Dendritic cell treated with granulocyte-macrophage colony-stimulating factor and Interleukin-4, amounts not matched to agents 40 ng/mL and 50 ng/mL, for 4 days (primary cell): Measurements from ENCODE around the gene ZP2.
"Not testable (repeated sequence)": the region's sequence is repeated elsewhere in the genome, so short reads cannot be mapped to it uniquely, and the experiment has no call there.

Experiments
- H3K27ac Mint-ChIP-seq: one replicate; pipeline ENCODE4 v1.8.0; 2022; ENCODE audit warnings: mild to moderate bottlenecking, mixed read lengths
- H3K27me3 Mint-ChIP-seq: one replicate; pipeline ENCODE4 v1.8.0; 2022; ENCODE audit warnings: mild to moderate bottlenecking, mixed read lengths
- H3K36me3 Mint-ChIP-seq: one replicate; pipeline ENCODE4 v1.8.0; 2022; ENCODE audit warnings: low read depth, mixed read lengths
- H3K4me1 Mint-ChIP-seq: one replicate; pipeline ENCODE4 v1.8.0; 2022; ENCODE audit warnings: low read depth, mixed read lengths
- H3K4me3 Mint-ChIP-seq: one replicate; pipeline ENCODE4 v1.8.0; 2022; ENCODE audit warnings: mild to moderate bottlenecking, moderate library complexity, mixed read lengths
- H3K9me3 Mint-ChIP-seq: one replicate; pipeline ENCODE4 v1.8.0; 2022; ENCODE audit warnings: mixed read lengths
- intact Hi-C: fragments of 100-400 bp; cut with micrococcal nuclease; formaldehyde crosslinking; loops from one replicate; pipeline ENCODE4 v1.15.0; 2022

Gene ZP2

GRCh38 chr16:21197621-21198020, 13.8 kb downstream of the ZP2 start:
- Mint-ChIP-seq H3K27ac (no peak overlapping the region), H3K27me3 (peaks cover 46% of the 10 kb centered on the region), H3K4me1 (peaks cover 17% of the 10 kb centered on the region), H3K4me3 (no peak overlapping the region), H3K36me3 (no peaks in the 10 kb centered on the region), H3K9me3 (no peaks in the 10 kb centered on the region)
- intact Hi-C loops: no loop called here

GRCh38 chr16:21197112-21197511, 14.3 kb downstream of the ZP2 start:
- peaks cover 47% of the 10 kb centered on the region for H3K27me3 Mint-ChIP-seq
- H3K9me3 Mint-ChIP-seq: peaks cover under 1% of the 10 kb centered on the region
- no peaks in the 10 kb centered on the region for H3K36me3 Mint-ChIP-seq
- peaks cover 17% of the 10 kb centered on the region for H3K4me1 Mint-ChIP-seq
- H3K27ac Mint-ChIP-seq: no peak overlapping the region
- no peak overlapping the region for H3K4me3 Mint-ChIP-seq
- intact Hi-C loops: no loop called here

- H3K9me3 Mint-ChIP-seq, H3K36me3 Mint-ChIP-seq, H3K27ac Mint-ChIP-seq, H3K4me3 Mint-ChIP-seq, intact Hi-C loops: not testable (repeated sequence)
- peaks cover 17% of the 10 kb centered on the region for H3K4me1 Mint-ChIP-seq
- peaks cover 37% of the 10 kb centered on the region for H3K27me3 Mint-ChIP-seq
These were observed 16.0 kb downstream of the ZP2 start for GRCh38 chr16:21195330-21195729.

- Mint-ChIP-seq H3K4me1 (peaks cover 17% of the 10 kb centered on the region), H3K27ac (no peak overlapping the region), H3K36me3 (no peaks in the 10 kb centered on the region), H3K4me3 (no peak overlapping the region), H3K9me3 (peaks cover 5% of the 10 kb centered on the region), H3K27me3 (peaks cover 37% of the 10 kb centered on the region)
- intact Hi-C loops: no loop called here
These were observed 16.5 kb downstream of the ZP2 start for GRCh38 chr16:21194771-21195301.

GRCh38 chr16:21192991-21193390, 18.4 kb downstream of the ZP2 start:
- Mint-ChIP-seq H3K9me3 (peaks cover 5% of the 10 kb centered on the region), H3K27me3 (peaks cover 35% of the 10 kb centered on the region), H3K4me1 (peaks cover 22% of the 10 kb centered on the region), H3K36me3 (no peaks in the 10 kb centered on the region), H3K4me3 (no peak overlapping the region), H3K27ac (no peak overlapping the region)
- intact Hi-C loops: no loop called here

GRCh38 chr16:21190599-21190998, 20.8 kb downstream of the ZP2 start:
- Mint-ChIP-seq H3K4me1 (peaks cover 16% of the 10 kb centered on the region), H3K27me3 (peaks cover 32% of the 10 kb centered on the region), H3K27ac (no peak overlapping the region), H3K9me3 (peaks cover 5% of the 10 kb centered on the region), H3K4me3 (no peak overlapping the region), H3K36me3 (no peaks in the 10 kb centered on the region)
- intact Hi-C loops: no loop called here

GRCh38 chr16:21190013-21190412, 21.4 kb downstream of the ZP2 start:
- Mint-ChIP-seq H3K4me1 (peaks cover 12% of the 10 kb centered on the region), H3K4me3 (no peak overlapping the region), H3K27me3 (peaks cover 32% of the 10 kb centered on the region), H3K36me3 (no peaks in the 10 kb centered on the region), H3K9me3 (peaks cover 8% of the 10 kb centered on the region), H3K27ac (no peak overlapping the region)
- intact Hi-C loops: no loop called here

- Mint-ChIP-seq H3K9me3 (peaks cover 15% of the 10 kb centered on the region), H3K4me1 (peaks cover 13% of the 10 kb centered on the region), H3K36me3 (no peaks in the 10 kb centered on the region), H3K27ac (no peak overlapping the region), H3K27me3 (peaks cover 28% of the 10 kb centered on the region), H3K4me3 (no peak overlapping the region)
- intact Hi-C loops: loop anchor here (2.0 to 5.0 kb wide), 2 partner anchors 111 to 368 kb away; no protein-coding TSS in a partner anchor
These were observed 22.1 kb downstream of the ZP2 start for GRCh38 chr16:21189311-21189710.

- Mint-ChIP-seq H3K36me3 (peaks cover 14% of the 10 kb centered on the region), H3K27ac (no peak overlapping the region), H3K9me3 (peaks cover 12% of the 10 kb centered on the region), H3K27me3 (peaks cover 12% of the 10 kb centered on the region), H3K4me1 (peaks cover 13% of the 10 kb centered on the region), H3K4me3 (no peak overlapping the region)
- intact Hi-C loops: loop anchor here (5.0 kb wide), 1 partner anchor 371 kb away; no protein-coding TSS in a partner anchor
These were observed 25.1 kb downstream of the ZP2 start for GRCh38 chr16:21186326-21186691.

- Mint-ChIP-seq H3K4me1 (peaks cover 13% of the 10 kb centered on the region), H3K27me3 (peaks cover 12% of the 10 kb centered on the region), H3K36me3 (peaks cover 19% of the 10 kb centered on the region), H3K4me3 (no peak overlapping the region), H3K9me3 (peaks cover 12% of the 10 kb centered on the region), H3K27ac (no peak overlapping the region)
- intact Hi-C loops: loop anchor here (5.0 kb wide), 1 partner anchor 372 kb away; no protein-coding TSS in a partner anchor
These were observed 25.6 kb downstream of the ZP2 start for GRCh38 chr16:21185659-21186325.

GRCh38 chr16:21184834-21185233, 26.5 kb downstream of the ZP2 start:
- intact Hi-C loops: loop anchor here (5.0 kb wide), 1 partner anchor 372 kb away; no protein-coding TSS in a partner anchor

GRCh38 chr16:21183995-21184394, 27.4 kb downstream of the ZP2 start:
- Mint-ChIP-seq H3K36me3 (peaks cover 35% of the 10 kb centered on the region), H3K27me3 (peaks cover 3% of the 10 kb centered on the region), H3K27ac (no peak overlapping the region), H3K9me3 (peaks cover 12% of the 10 kb centered on the region), H3K4me3 (no peak overlapping the region), H3K4me1 (peaks cover 13% of the 10 kb centered on the region)
- intact Hi-C loops: no loop called here

More at GRCh38 chr16:21184834-21185233, 26.5 kb downstream of the ZP2 start:
- H3K4me3 Mint-ChIP-seq: no peak overlapping the region
- peaks cover 8% of the 10 kb centered on the region for H3K27me3 Mint-ChIP-seq
- peaks cover 12% of the 10 kb centered on the region for H3K9me3 Mint-ChIP-seq
- H3K27ac Mint-ChIP-seq: no peak overlapping the region
- peaks cover 26% of the 10 kb centered on the region for H3K36me3 Mint-ChIP-seq
- H3K4me1 Mint-ChIP-seq: peaks cover 13% of the 10 kb centered on the region

GRCh38 chr16:21179983-21180365, 31.4 kb downstream of the ZP2 start:
- intact Hi-C loops: no loop called here
- peaks cover 9% of the 10 kb centered on the region for H3K9me3 Mint-ChIP-seq
- H3K4me3 Mint-ChIP-seq: no peak overlapping the region
- peaks cover 6% of the 10 kb centered on the region for H3K4me1 Mint-ChIP-seq
- peaks cover 60% of the 10 kb centered on the region for H3K36me3 Mint-ChIP-seq
- no peak overlapping the region for H3K27ac Mint-ChIP-seq
- no peaks in the 10 kb centered on the region for H3K27me3 Mint-ChIP-seq

GRCh38 chr16:21179126-21179982, 32.0 kb downstream of the ZP2 start:
- Mint-ChIP-seq H3K27me3 (no peaks in the 10 kb centered on the region), H3K36me3 (peaks cover 64% of the 10 kb centered on the region), H3K9me3 (peaks cover 3% of the 10 kb centered on the region), H3K4me1 (peaks cover under 1% of the 10 kb centered on the region), H3K4me3 (no peak overlapping the region), H3K27ac (no peak overlapping the region)
- intact Hi-C loops: no loop called here
